GM23338 (cell line): ENCODE measurements around the gene AURKAIP1. TPM values are rescaled to one million over a fixed set of nuclear protein-coding genes. Genes with fewer than 3 reads are reported as not detected.

Source experiments
- ATAC-seq: fragments of 200-7000 bp; cut with Tn5 transposase; 3 replicates; pipeline ENCODE4 v1.9.1; 2020
- DNase-seq: peaks from one replicate; pipeline ENCODE4 v3.0.0-alpha.2; 2015; ENCODE audit warnings: low spot score
- H2AFZ ChIP-seq: fragments of 200-600 bp; sonication (generic); 2 replicates; pipeline ENCODE4 v1.8.0; 2016; ENCODE audit warnings: antibody characterized with exemption, mild to moderate bottlenecking, moderate library complexity
- H3F3A ChIP-seq: fragments of 200-600 bp; sonication (generic); replicated peaks from 2 replicates; pipeline ENCODE4 v1.8.0; 2017; ENCODE audit warnings: antibody characterized with exemption, mixed run types, low read depth
- H3K27ac ChIP-seq: fragments of 200-600 bp; sonication (generic); 2 replicates; pipeline ENCODE4 v1.6.1; 2016; ENCODE audit warnings: low read depth
- H3K27me3 ChIP-seq: fragments of 200-600 bp; sonication (generic); 2 replicates; pipeline ENCODE4 v1.8.0; 2016; ENCODE audit warnings: mild to moderate bottlenecking, mixed run types, moderate library complexity; ENCODE audit not compliant: insufficient read depth
- H3K36me3 ChIP-seq: fragments of 200-600 bp; sonication (generic); 2 replicates; pipeline ENCODE4 v1.8.0; 2016; ENCODE audit warnings: mild to moderate bottlenecking; ENCODE audit not compliant: insufficient read depth
- H3K4me1 ChIP-seq: fragments of 200-600 bp; sonication (generic); 2 replicates; pipeline ENCODE4 v1.8.0; 2016; ENCODE audit warnings: mild to moderate bottlenecking, moderate library complexity; ENCODE audit not compliant: insufficient read depth
- H3K4me2 ChIP-seq: fragments of 200-600 bp; sonication (generic); 2 replicates; pipeline ENCODE4 v1.7.1; 2017; ENCODE audit warnings: mixed run types
- H3K4me3 ChIP-seq: fragments of 200-600 bp; sonication (generic); 2 replicates; pipeline ENCODE4 v1.6.1; 2016; ENCODE audit warnings: mixed run types
- H3K79me2 ChIP-seq: fragments of 200-600 bp; sonication (generic); replicated peaks from 2 replicates; pipeline ENCODE4 v1.8.0; 2017; ENCODE audit warnings: mild to moderate bottlenecking; ENCODE audit not compliant: insufficient read depth
- H3K9me2 ChIP-seq: fragments of 200-600 bp; sonication (generic); 2 replicates; pipeline ENCODE4 v1.8.0; 2017; ENCODE audit not compliant: insufficient read depth
- H4K20me1 ChIP-seq: fragments of 200-600 bp; sonication (generic); replicated peaks from 2 replicates; pipeline ENCODE4 v1.8.0; 2017; ENCODE audit warnings: mild to moderate bottlenecking; ENCODE audit not compliant: insufficient read depth
- H3K27ac Mint-ChIP-seq: 2 replicates; pipeline ENCODE4 v1.8.0; 2020; ENCODE audit warnings: inconsistent platforms, mild to moderate bottlenecking, moderate library complexity, mixed read lengths
- H3K27me3 Mint-ChIP-seq: 3 replicates; pipeline ENCODE4 v1.8.0; 2022; ENCODE audit warnings: low read depth, mild to moderate bottlenecking, moderate library complexity, mixed read lengths, inconsistent platforms; ENCODE audit not compliant: insufficient read depth, poor library complexity
- H3K36me3 Mint-ChIP-seq: 3 replicates; pipeline ENCODE4 v1.8.0; 2021; ENCODE audit warnings: low read depth, mild to moderate bottlenecking, inconsistent platforms, moderate library complexity, mixed read lengths
- H3K4me1 Mint-ChIP-seq: 3 replicates; pipeline ENCODE4 v1.8.0; 2020; ENCODE audit warnings: mild to moderate bottlenecking, inconsistent platforms, mixed read lengths
- H3K4me3 Mint-ChIP-seq: 3 replicates; pipeline ENCODE4 v1.8.0; 2021; ENCODE audit warnings: moderate library complexity, mild to moderate bottlenecking, inconsistent platforms, mixed read lengths
- H3K9me3 Mint-ChIP-seq: 3 replicates; pipeline ENCODE4 v1.8.0; 2020; ENCODE audit warnings: moderate library complexity, mild to moderate bottlenecking, inconsistent platforms, mixed read lengths
- CREB1 ChIP-seq: fragments of 250-450 bp; sonication (Bioruptor Pico); IDR thresholded peaks from 2 replicates; pipeline ENCODE4 v1.5.0; 2020; ENCODE audit warnings: low read depth, mild to moderate bottlenecking, moderate library complexity
- CTCF ChIP-seq, 2 experiments: fragments of 200-600 bp in 1 of 2; sonication (generic) in 1 of 2; conservative IDR thresholded peaks; 2 replicates each; pipeline versions ENCODE4 v1.5.1 to v1.6.1; 2016 to 2017; ENCODE audit warnings: antibody characterized with exemption in 2 of 2, low read depth in 2 of 2, mild to moderate bottlenecking in 2 of 2, moderate library complexity in 1 of 2
- ETS1 ChIP-seq: IDR thresholded peaks from 2 replicates; pipeline ENCODE4 v1.6.1; 2016; ENCODE audit warnings: antibody characterized with exemption
- EZH2 ChIP-seq: fragments of 200-600 bp; sonication (generic); IDR thresholded peaks from one replicate; pipeline ENCODE4 v1.8.0; 2017; ENCODE audit warnings: antibody characterized with exemption, mild to moderate bottlenecking, low read depth; ENCODE audit not compliant: unreplicated experiment
- EZH2phosphoT487 ChIP-seq: fragments of 200-600 bp; sonication (generic); IDR thresholded peaks from one replicate; pipeline ENCODE4 v1.8.1; 2018; ENCODE audit warnings: antibody characterized with exemption; ENCODE audit not compliant: unreplicated experiment
- JUNB ChIP-seq: IDR thresholded peaks from one replicate; pipeline ENCODE4 v1.6.1; 2016; ENCODE audit warnings: antibody characterized with exemption; ENCODE audit not compliant: unreplicated experiment
- NANOG ChIP-seq: IDR thresholded peaks from 2 replicates; pipeline ENCODE4 v1.6.1; 2016; ENCODE audit warnings: antibody characterized with exemption, borderline replicate concordance
- POLR2AphosphoS5 ChIP-seq: IDR thresholded peaks from 2 replicates; pipeline ENCODE4 v1.6.1; 2016; ENCODE audit warnings: antibody characterized with exemption, low read depth
- REST ChIP-seq: IDR thresholded peaks from one replicate; pipeline ENCODE4 v1.6.1; 2018; ENCODE audit warnings: antibody characterized with exemption; ENCODE audit not compliant: unreplicated experiment
- STAT1 ChIP-seq: IDR thresholded peaks from one replicate; pipeline ENCODE4 v1.6.1; 2016; ENCODE audit warnings: antibody characterized with exemption; ENCODE audit not compliant: unreplicated experiment
- ZNF114 ChIP-seq: fragments of 250-450 bp; sonication (Bioruptor Pico); IDR thresholded peaks from 2 replicates; pipeline ENCODE4 v1.5.0; 2020; ENCODE audit warnings: mild to moderate bottlenecking, moderate library complexity
- ZNF331 ChIP-seq: fragments of 250-450 bp; sonication (Bioruptor Pico); IDR thresholded peaks from 2 replicates; pipeline ENCODE4 v1.5.0; 2020; ENCODE audit warnings: low read depth, mild to moderate bottlenecking, moderate library complexity
- ZNF462 ChIP-seq: fragments of 250-450 bp; sonication (Bioruptor Pico); IDR thresholded peaks from 2 replicates; pipeline ENCODE4 v1.5.0; 2020; ENCODE audit warnings: mild to moderate bottlenecking, moderate library complexity
- polyA plus RNA-seq: library from polyadenylated mRNA; unstranded; fragments of >200 nt; fragmentation: Nextera tagmentation; extraction: Ambion mirVana; gene quantifications from 2 replicates; pipeline ENCODE4 v1.2.1, GENCODE V29; 2016
- total RNA-seq: library from RNA; depleted of rRNA; stranded (reverse); fragments of >200 nt; shearing (Covaris generic); gene quantifications from 2 replicates; pipeline ENCODE4 v1.2.3, GENCODE V29; 2014

Gene AURKAIP1
- total and polyA plus RNA-seq, 2 experiments from 2014 or later: 167 to 355 TPM

GRCh38 chr1:1385931-1386330, 10.9 kb upstream of the AURKAIP1 start:
- Mint-ChIP-seq H3K27me3 (peaks cover 6% of the 10 kb centered on the region), H3K9me3 (no peaks in the 10 kb centered on the region; the same call in 2 of the 3 replicates), H3K4me1 (no peaks in the 10 kb centered on the region), H3K27ac (no peak overlapping the region), H3K36me3 (peaks cover 68% of the 10 kb centered on the region), H3K4me3 (no peak overlapping the region)
- H3K4me2 ChIP-seq: no peak overlapping the region
- no peak for DNase-seq
- no peak overlapping the region for H3K4me3 ChIP-seq
- H3K9me2 ChIP-seq: no peaks in the 10 kb centered on the region
- 0 out of 2 replicates have a peak, but pooled peaks cover 5% of the 10 kb centered on the region for H3K79me2 ChIP-seq
- no peak overlapping the region for H2AFZ ChIP-seq
- no peak for TF ChIP-seq CREB1
- TF ChIP-seq ZNF331 (CRISPR knock-in tag): no peak
- no peak for TF ChIP-seq POLR2AphosphoS5
- no peak for TF ChIP-seq ZNF462 (CRISPR knock-in tag)
- no peak for TF ChIP-seq STAT1
- no peak for TF ChIP-seq ZNF114 (CRISPR knock-in tag)
- TF ChIP-seq EZH2phosphoT487: no peak
- no peak for TF ChIP-seq JUNB
- no peak for TF ChIP-seq REST
- no peak for TF ChIP-seq EZH2
- TF ChIP-seq ETS1: no peak
- TF ChIP-seq NANOG: no peak
- no peak for TF ChIP-seq CTCF (conservative IDR thresholded peaks at IDR 0.05; ENCODE audit: low read depth in 2 of 2)
- ATAC-seq: no peak
- H3F3A ChIP-seq: peaks cover 25% of the 10 kb centered on the region
- no peak overlapping the region for H3K27ac ChIP-seq
- H3K4me1 ChIP-seq: no peaks in the 10 kb centered on the region
- H3K27me3 ChIP-seq: no peaks in the 10 kb centered on the region
- no peaks in the 10 kb centered on the region; the same call in 1 of the 2 replicates for H4K20me1 ChIP-seq
- H3K36me3 ChIP-seq: peaks cover 46% of the 10 kb centered on the region
